A549 (cell line): ENCODE results near the gene PAIP2.

Experiments used
- CHD2 ChIP-seq: fragments of 150-350 bp; IDR thresholded peaks from 2 replicates; pipeline ENCODE4 v1.6.1; 2014; ENCODE audit warnings: low read length; ENCODE audit not compliant: partially characterized antibody
- CTCF ChIP-seq: fragments of >200 bp; sonication (Bioruptor Twin); formaldehyde crosslinking; IDR thresholded peaks from 3 replicates; pipeline ENCODE4 v1.5.1; 2016
- HDAC2 ChIP-seq: fragments of 200-600 bp; sonication (generic); IDR thresholded peaks from 2 replicates; pipeline ENCODE4 v1.6.1; 2016

GRCh38 chr5:139343476-139343875 lies 1.8 kb downstream of the PAIP2 start:
- TF ChIP-seq CHD2 (no peak), CTCF (no peak), HDAC2 (no peak)
